T follicular helper cell (primary cell): ENCODE data around the gene ANKRD61.
"Not testable (repeated sequence)": the region's sequence is repeated elsewhere in the genome, so short reads cannot be mapped to it uniquely, and the experiment has no call there.

Experiments used
- DNase-seq: peaks from one replicate; pipeline ENCODE4 v3.0.0-alpha.2; 2020; ENCODE audit warnings: low read depth

Gene ANKRD61

DNA sequence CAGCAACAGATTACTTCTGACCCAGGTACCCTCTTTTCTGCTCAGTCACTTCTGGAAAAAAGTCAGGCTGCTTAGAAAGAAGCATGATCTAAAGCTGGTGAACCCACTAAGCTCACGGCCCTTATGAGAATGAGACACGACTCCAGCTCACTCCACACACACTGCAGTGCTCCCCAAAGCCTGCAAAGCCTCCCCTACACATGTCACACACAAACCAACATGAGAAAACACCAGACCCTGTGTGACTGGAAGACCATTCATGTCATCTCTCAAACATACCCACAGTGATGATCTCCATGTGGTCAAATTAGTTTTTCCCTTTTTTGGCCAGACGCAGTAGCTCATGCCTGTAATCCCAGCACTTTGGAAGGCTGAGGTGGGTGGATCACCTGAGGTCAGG lies 391 bp downstream of the ANKRD61 start:
- no peak for DNase-seq

DNA sequence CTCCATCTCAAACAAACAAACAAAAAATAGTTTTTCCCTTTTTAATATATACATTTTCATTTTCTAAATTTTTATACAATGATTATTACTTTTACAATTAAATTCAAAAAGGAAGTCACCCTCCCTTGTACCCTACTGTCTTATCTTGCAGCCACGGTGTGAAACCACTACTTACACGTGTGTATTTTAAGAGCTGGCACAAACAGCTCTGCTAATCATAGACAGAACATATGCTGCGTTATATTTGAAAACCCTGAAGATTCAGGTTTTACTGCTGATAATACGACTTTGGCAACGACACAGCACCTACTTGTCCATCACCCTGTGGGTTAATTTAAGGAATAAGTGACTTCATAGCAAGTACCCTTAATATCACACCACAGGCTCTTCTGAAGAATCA lies 991 bp downstream of the ANKRD61 start:
- DNase-seq, result no peak

DNA sequence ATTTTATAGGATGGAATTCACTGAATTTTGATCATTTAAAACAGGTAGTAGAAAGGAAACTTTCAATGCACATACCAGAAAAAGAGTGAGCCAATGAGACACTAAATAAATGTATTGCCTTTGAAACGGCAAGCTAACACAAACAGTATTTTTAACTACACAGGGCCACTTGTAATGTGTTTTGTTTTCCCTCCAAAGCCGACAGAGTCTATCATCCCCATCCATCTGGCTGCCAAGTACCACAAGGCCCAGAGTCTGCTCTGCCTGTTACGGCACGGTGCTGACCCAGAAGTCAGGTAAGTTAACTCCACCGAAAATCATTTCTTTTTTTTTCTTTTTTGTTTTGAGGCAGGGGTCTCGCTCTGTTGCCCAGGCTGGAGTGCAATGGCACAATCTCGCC lies 1.5 kb downstream of the ANKRD61 start:
- DNase-seq, result no peak

DNA sequence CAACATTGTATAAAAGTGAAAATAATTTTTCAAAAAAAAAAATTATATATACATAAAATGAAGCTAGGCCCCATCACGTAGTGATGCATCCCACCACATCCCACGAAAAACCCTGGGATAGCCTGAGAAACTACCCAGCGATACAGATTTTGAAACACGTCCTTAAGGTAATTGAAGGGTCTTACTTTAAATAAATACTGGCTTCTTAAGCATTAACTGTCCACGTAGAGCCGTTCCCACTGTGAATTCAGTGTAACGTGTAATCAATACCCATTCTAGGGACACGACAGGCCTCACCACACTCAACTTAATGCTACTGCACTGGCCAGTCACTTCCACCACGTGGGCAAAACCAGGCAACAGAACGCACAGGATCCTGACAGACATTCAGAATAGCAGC lies 4.0 kb downstream of the ANKRD61 start:
- no peak for DNase-seq

DNA sequence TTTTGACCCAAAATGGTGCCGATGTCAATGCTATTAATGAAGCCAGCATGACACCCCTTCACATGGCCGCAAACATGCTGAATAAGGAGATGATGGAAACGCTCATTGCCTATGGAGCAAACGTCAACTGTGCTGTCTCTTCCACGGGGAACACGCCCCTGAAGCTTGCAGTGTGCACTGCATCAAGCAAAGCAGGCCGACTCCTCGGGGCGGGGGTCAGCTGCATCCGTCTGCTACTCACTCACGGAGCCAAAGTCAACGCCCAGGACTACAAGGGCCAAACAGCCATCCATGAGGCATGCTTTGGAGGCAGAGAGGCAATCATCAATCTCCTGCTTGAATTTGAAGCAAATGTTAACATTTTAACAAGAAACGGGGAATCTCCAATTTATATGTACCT lies 4.5 kb downstream of the ANKRD61 start:
- no peak for DNase-seq

DNA sequence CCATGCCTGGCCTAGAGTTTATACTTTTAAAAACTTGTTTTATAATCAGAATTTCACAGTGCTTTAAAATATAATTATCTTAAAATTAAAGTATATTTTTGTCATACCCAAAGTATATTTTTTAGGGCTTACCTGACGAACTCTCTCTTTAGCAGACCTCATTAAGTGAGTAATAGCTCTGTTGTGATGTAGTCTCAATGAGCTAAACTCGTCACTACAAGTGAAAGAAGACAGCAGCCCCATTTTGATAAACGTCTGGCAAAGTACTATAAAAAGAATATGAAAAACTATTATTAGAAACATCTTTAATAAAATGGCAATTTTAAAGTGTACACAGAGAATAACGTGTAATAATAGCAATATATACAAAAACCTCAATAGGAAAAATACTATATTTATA lies 18.6 kb downstream of the ANKRD61 start:
- no peak for DNase-seq

DNA sequence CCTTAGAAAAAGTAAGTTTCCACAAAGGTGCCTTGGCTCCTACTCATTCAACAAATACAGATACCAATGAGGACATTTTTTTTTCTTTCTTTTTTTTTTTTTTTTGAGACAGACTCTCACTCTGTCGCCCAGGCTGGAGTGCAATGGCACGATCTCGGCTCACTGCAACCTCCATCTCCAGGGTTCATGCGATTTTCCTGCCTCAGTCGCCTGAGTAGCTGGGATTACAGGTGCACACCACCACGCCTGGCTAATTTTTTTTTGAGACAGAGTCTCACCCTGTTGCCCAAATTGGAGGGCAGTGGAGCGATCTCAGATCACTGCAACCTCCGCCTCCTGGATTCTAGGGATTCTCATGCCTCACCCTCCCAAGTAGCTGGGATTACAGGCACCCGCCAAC lies 20.0 kb downstream of the ANKRD61 start:
- not testable (repeated sequence) for DNase-seq

DNA sequence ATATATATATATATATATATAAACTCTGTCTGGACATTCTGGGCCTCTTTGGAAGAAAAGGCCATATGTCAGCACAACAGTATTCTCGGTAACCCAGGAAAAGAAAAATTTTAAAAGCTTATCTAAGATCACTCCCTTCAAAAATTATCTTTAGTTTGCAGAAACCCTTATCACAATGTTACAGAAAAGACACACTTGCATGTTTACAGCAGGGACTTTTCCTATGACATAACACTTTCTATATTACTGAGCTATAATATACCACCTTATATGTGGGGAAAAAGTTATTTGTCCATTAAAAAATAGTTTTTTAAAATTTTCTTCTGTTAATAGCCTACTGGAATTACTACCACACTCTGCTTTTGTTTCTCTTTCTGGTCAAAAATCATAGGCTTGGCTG lies 25.4 kb downstream of the ANKRD61 start:
- DNase-seq, result no peak

DNA sequence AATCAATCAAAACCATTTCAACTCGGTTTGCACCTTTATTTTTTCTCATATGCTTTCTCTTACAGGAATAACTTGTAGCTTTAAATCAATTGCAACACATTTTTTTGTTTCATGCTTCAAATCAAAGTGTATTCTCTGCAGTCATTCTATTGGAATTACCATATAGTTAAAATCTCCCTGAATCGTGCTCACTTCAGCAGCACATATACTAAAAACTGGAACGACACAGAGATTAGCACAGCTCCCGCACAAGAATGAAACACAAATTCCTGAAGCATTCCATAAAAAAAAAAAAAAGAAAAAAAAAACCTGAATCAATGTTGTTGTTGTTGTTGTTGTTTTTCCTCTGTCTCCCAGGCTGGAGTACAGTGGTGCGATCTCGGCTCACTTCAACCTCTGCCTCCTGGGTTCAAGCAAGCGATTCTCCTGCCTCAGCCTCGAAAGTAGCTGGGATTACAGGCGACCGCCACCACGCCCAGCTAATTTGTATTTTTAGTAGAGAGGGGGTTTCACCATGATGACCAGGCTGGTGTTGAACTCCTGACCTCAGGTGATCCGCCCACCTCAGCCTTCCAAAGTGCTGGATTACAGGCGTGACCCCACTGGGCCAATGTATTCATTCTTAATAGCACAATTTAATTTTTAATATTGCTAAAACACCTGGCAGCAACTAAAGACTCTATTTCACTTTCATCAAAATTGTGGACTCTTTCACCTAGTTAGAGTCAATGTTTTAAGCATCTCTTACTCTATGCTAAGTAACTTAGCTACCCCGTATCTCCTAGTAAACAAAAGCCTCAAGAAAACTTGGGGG lies 26.3 kb downstream of the ANKRD61 start:
- no peak for DNase-seq

DNA sequence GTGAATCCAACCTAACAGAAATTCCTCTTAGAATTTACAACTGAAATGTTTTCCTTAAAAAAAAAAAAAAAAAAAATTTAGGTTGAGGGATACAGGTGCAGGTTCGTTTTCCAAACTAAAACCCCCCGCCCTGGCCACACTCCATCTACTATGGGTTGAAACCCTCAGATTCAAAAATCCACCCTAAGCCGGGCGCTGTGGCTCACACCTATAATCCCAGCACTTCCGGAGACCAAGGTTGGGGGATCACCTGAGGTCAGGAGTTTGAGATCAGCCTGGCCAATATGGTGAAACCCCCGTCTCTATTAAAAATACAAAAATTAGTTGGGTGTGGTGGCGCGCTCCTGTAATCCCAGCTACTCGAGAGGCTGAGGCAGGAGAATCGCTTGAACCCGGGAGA lies 28.8 kb downstream of the ANKRD61 start:
- DNase-seq, result not testable (repeated sequence)

DNA sequence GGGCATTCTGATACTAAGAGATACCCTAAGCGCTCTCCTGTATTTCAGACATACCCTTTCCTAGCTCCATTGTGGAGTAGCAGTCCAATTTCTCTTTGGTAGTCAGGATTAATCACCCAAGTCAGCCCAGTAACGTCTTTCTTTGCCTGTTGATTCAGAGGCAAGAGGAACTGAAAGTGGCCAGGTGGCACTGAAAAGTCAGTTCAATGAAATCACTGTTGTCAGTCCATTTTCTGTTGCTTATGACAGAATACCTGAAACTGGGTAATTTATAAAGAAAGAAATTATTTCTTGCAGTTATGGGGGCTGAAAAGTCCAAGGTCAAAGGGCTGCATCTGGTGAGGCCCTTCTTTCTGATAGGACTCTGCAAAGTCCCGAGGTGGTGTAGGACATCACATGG lies 40.2 kb downstream of the ANKRD61 start:
- DNase-seq, result no peak

DNA sequence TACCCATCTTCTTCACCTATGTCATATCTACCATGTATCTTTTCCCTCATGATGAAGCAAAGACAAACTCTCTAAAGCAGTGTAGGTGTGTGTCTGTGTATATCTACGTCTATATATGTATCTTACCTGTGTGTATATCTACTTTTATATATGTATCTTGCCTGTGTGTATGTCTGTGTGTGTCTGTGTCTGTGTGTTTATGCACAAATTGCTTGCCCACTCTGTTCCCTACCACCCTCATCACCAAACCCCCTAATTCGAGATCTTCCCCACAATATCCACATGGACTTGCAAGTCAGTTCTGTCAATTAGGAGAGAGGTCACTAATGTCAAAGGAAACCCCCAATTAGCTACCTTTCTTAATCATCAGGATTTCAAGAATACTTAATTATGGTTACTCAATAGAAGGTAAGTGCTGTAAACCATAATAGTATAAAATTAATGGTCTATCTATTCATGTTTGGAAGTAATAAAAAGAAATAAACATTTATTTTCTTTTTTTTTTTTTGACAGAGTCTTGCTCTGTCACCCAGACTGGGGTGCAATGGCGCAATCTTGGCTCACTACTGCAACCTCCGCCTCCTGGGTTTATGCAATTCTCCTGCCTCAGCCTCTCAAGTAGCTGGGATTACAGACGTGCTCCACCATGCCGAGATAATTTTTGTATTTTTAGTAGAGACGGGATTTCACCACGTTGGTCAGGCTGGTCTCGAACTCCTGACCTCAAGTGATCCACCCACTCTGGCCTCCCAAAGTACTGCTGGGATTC lies 43.6 kb downstream of the ANKRD61 start:
- no peak for DNase-seq

DNA sequence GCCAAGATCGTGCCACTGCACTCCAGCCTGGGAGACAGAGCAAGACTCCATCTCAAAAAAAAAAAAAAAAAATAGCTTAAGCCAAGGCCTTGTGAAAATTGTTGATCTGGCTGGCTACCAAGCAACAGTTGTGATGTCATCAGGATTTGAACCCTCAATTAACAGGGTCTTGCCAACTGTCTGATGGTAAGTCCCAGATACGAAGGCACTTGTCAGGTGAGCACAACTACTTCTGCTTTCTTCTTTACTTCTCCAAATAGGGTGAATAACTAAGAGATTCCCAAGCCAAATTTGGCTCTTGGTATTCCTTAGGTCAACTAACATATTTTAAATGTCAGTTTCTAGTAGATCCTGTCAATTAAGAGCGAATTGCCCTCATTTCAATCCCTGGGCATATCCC lies 47.4 kb downstream of the ANKRD61 start:
- no peak for DNase-seq

DNA sequence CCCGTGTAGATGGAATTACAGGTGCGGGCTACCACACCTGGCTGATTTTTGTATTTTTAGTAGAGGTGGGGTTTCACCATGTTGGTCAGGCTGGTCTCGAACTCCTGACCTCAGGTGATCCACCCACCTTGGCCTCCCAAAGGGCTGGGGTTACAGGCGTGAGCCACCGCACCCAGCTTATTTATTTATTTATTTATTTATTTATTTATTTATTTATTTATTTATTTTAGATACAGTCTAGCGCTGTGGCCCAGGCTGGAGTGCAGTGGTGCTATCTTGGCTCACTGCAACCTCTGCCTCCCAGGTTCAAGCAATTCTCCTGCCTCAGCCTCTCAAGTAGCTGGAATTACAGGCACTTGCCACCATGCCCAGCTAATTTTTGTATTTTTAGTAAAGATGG lies 51.9 kb downstream of the ANKRD61 start:
- DNase-seq, result not testable (repeated sequence)
